COLO668 (cell line): ENCODE data around the gene PNPLA7.
"Not testable (repeated sequence)": the region's sequence is repeated elsewhere in the genome, so short reads cannot be mapped to it uniquely, and the experiment has no call there.

Source experiments
- DNase-seq: peaks from one replicate; lab custom pipeline; 2025; ENCODE audit not compliant: unreplicated experiment; lab: John Stamatoyannopoulos, UW

The PNPLA7 gene

DNA sequence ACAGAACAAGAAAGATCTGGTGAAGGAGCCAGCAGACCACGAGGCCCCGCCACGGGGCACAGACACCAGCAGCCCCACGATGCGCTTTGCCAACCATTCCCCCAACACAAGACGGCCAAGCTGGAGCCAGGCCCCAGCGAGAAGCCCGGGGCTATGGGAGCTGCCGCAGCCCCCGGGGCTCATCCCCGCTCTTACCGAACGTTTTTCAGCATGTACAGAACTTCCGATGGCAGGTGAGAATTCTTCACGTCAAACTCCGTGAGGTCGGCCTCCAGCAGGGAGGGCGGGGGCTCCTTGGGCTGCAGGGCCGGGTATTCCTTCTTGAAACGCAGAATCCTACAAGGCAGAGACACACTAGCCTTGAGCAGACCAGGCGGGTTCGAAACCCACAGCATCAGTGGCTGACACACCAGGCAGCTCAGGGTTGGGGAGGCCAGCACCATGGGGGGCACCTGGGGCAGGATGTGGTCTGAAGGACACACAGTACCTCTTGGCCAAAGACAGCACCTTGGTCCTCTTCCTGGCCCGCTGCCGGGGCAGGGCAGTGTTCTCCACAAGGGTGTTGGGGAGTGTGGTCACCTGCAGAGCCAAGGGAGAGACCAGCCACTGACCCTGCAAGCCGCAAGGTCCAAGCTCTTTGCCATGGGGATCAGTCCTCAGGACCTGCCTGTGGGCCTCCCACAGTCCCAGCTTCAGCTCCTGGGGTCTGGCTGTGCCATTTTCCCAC, 6.8 kb downstream of the PNPLA7 start:
- DNase-seq = no peak

DNA sequence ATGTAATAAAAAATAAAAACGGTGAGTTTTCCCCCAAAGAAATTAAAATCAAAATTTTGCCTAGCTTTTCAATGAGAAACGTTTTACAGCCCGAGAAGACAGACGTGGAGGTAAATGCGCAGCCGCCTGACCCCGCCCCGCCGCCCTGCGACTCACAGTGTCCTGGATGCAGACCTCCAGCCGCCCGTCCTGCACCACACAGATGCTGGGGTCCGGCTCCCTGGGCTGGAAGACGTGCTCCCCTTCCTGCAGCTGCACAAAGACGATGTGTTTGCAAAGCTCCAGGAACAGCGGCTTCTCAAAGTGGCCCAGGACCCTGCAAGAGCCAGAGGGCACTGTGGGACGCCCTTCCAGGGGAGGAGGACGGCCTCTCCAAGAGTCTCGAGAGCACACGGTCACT, 7.7 kb downstream of the PNPLA7 start:
- DNase-seq = no peak

DNA sequence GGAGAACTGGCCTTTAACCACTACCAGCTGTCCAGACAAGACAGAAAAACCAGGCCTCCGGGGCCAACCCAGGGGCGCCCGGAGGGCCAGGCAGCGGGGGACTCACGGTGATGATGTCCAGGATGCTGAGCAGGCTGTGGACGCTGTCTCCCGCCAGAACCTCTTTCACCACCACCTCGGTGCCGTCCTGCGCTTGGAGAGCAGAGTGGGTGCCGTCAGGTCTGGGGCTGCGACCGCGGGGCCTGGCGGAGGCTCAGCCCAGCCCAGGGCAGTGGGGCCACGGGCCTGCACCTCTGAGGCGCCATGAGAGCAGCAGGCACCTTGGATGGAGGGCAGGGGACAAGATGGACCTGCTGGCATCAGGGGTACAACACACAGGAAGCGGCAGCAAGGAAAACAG, 9.7 kb downstream of the PNPLA7 start:
- no peak for DNase-seq

GRCh38 chr9:137538058-137538457, 12.1 kb downstream of the PNPLA7 start:
- no peak for DNase-seq

- DNase-seq = not testable (repeated sequence)
Observed at GRCh38 chr9:137536594-137537131, 13.5 kb downstream of the PNPLA7 start.

GRCh38 chr9:137535120-137535428, 15.1 kb downstream of the PNPLA7 start:
- no peak for DNase-seq

DNA sequence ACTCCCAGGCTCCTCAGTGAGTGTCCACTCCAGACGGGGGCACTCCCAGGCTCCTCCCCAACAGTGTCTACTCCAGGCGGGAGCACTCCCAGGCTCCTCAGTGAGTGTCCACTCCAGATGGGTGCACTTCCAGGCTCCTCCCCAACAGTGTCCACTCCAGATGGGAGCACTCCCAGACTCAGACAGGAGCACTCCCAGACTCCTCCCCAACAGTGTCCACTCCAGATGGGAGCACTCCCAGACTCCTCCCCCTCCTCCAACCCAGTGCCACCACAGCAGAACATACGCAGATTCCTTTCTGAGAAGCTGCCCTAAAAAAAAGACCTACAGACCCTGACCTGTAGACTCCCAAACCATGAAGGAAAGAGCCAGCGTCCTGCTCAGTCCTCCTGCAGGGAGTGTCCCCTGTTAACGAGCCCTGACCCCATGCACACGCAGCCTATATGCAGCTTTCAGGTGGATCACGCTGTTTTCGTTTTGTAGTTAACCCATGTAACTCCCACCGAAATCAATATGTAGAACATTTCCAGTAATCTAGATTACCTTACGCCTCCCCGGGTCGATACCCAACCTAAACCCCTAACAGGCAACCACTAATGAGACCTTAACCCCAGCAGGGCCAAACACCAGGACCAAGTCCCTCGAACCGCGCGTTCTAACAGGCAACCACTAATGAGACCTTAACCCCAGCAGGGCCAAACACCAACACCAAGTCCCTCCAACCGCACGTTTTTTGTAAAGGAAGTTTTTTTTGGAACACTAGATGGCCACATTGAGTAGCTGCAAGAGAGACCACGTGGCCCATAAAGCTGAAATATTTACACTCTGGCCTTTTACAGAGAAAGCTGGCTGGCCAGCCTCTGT, 15.7 kb downstream of the PNPLA7 start:
- peak; percentile 57 for DNase-seq

DNA sequence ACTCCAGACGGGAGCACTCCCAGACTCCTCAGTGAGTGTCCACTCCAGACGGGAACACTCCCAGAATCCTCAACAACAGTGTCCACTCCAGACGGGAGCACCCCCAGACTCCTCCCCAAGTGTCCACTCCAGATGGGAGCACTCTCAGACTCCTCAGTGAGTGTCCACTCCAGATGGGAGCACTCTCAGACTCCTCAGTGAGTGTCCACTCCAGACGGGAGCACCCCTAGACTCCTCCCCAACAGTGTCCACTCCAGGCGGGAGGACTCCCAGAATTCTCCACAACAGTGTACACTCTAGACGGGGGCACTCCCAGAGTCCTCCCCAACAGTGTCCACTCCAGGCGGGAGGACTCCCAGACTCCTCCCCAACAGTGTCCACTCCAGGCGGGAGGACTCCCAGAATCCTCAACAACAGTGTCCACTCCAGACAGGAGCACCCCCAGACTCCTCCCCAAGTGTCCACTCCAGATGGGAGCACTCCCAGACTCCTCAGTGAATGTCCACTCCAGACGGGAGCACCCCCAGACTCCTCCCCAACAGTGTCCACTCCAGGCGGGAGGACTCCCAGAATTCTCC, 17.2 kb downstream of the PNPLA7 start:
- not testable (repeated sequence) for DNase-seq

GRCh38 chr9:137531099-137531765, 19.0 kb downstream of the PNPLA7 start:
- DNase-seq = no peak

- DNase-seq = no peak
Observed at GRCh38 chr9:137530331-137530730, 19.9 kb downstream of the PNPLA7 start.

DNA sequence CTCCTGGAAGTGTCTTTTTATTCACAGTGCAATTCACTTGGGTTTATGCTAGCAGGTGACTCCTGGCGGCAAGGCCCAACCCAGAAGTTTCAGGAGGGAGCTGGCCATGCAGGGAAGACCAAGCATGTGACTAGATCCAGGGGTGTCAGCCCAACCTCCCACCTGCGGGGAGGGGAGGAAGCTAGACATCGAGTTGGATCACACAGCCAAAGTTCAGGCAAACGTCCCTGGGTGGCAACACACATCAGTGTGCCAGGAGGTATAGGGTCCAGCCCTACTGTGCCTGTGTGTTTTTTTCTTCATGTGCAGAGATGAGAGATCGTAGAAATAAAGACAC, 25.3 kb downstream of the PNPLA7 start:
- DNase-seq = no peak

DNA sequence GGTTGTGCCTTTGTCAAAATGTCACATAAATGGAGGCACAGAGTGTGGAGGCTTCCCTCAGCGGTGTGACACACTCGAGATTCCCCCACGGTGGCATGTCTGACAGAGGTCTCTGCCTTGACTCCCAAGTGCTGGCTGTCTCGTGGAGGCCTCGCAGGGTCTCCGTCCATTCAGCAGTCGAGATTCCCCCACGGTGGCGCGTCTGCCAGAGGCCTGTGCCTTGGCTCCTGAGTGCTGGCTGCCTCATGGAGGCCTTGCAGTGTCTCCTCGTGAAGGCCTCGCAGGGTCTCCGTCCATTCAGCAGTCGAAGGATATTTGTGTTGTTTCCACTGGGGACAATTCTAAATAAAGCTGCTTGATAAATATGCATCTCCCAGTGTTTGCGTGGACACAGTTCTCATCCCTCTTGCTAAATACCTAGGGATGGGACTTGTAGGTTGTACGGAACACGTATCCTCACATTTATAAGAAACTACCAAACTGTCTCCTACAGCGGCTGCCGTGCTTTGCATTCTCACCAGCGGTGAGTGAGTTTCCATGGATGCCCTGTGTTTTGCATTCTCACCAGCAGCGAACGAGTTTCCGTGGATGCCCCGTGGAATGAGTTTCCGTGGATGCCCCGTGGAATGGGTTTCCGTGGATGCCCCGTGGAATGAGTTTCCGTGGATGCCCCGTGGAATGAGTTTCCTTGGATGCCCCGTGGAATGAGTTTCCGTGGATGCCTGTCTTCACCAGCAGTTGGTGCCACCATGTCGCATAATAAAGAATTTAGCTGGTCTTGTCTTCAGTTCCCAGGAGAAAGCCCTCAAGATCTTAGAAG, 25.8 kb downstream of the PNPLA7 start:
- no peak for DNase-seq

GRCh38 chr9:137522746-137523455, 27.3 kb downstream of the PNPLA7 start:
- DNase-seq = no peak

- no peak for DNase-seq
Observed at GRCh38 chr9:137521405-137521985, 28.7 kb downstream of the PNPLA7 start.

- DNase-seq = no peak
Observed at GRCh38 chr9:137520614-137521404, 29.4 kb downstream of the PNPLA7 start.

GRCh38 chr9:137519553-137519952, 30.6 kb downstream of the PNPLA7 start:
- DNase-seq = no peak

GRCh38 chr9:137518661-137519459, 31.3 kb downstream of the PNPLA7 start:
- not testable (repeated sequence) for DNase-seq
